ENCODE data around the gene TEDC1. TPM values are rescaled to one million over a fixed set of nuclear protein-coding genes. Genes with fewer than 3 reads are reported as not detected.

Gene TEDC1
- total RNA-seq, 4 donors from 2014 or later: 0.97 to 4.2 (median 2.2) TPM

DNA sequence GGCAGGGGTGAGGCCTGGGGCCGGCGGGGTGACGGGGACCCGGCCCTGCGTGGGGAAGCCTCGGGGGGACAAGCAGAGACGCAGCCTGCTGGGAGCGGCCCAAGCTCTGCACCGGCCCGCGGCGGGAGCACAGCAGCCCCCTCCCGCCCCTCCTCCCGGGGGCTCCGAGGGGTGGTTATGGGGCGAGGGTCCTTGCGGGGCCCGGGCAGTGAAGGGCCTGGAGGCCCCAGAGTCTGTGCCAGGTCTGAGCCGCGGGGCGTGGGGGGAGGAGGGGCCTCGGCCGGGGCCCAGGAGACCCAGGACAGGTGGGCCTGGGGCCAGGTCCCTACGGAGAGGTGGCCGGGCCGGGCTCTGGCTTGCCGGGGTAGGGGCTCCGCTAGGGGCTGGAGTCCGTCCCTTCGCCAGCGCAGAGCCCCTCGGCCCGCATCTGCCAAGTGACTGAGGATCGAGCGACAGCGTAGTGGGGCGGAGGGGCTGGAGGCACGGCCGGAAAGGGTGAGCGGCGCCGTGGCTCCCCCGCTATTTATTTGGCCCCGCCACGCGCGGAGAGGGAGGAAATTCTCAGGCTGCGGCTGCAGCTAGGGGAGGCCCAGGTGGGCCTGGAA, 35.8 kb downstream of the TEDC1 start:
- in situ Hi-C loops (cut with MboI; ENCODE audit: low sequenced_read_pairs in 4 of 4) (no loop called here), intact Hi-C loops (cut with DNase I; ENCODE audit: low total_unique reads) (no loop called here)
- no peak overlapping the region for H3K27ac ChIP-seq
- H3K4me1 ChIP-seq: peaks cover 11 to 24% of the 10 kb centered on the region in 2 donors
- no peak for ATAC-seq
- peak overlapping the region; percentile 54 to 86 (median 67) for H3K4me3 ChIP-seq
- H3K9me3 ChIP-seq: no peaks in the 10 kb centered on the region
- H3K36me3 ChIP-seq: no peaks in the 10 kb centered on the region
- no peak for TF ChIP-seq POLR2A (IDR thresholded peaks at IDR 0.05)
- TF ChIP-seq, protein P1, sequence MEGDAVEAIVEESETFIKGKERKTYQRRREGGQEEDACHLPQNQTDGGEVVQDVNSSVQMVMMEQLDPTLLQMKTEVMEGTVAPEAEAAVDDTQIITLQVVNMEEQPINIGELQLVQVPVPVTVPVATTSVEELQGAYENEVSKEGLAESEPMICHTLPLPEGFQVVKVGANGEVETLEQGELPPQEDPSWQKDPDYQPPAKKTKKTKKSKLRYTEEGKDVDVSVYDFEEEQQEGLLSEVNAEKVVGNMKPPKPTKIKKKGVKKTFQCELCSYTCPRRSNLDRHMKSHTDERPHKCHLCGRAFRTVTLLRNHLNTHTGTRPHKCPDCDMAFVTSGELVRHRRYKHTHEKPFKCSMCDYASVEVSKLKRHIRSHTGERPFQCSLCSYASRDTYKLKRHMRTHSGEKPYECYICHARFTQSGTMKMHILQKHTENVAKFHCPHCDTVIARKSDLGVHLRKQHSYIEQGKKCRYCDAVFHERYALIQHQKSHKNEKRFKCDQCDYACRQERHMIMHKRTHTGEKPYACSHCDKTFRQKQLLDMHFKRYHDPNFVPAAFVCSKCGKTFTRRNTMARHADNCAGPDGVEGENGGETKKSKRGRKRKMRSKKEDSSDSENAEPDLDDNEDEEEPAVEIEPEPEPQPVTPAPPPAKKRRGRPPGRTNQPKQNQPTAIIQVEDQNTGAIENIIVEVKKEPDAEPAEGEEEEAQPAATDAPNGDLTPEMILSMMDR (IDR thresholded peaks at IDR 0.05 in 4 of 5, conservative IDR thresholded peaks at IDR 0.05 in 1 of 5): no peak
- H3K27me3 ChIP-seq: peaks cover 24 to 37% (median 36%) of the 10 kb centered on the region in 3 donors
- DNase-seq: no peak

DNA sequence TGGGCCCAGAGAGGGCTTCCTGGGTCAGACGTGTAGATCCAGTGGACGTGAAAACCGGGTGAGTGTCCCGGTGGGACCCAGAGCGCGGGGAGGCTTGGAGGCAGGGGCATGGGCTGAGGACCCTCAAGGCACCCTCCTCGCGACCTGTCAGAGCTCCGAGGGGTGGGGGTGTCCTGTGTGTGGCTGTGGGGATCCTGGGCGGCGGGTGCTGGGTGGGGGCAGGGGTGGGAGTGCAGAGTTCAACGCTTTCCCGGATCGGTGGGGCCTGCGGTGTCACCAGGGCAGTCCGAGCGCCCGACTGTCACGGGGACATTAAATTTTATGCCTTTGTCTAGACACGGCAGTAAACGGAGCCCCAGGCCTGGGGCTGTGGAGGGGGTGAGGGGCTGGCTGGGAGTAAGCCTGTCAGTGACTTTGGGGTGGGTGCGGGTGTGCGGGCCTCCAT, 36.4 kb downstream of the TEDC1 start:
- peaks cover 24 to 37% (median 32%) of the 10 kb centered on the region in 3 donors for H3K27me3 ChIP-seq
- no peak overlapping the region for H3K27ac ChIP-seq
- TF ChIP-seq, protein P1 (IDR thresholded peaks at IDR 0.05 in 4 of 5, conservative IDR thresholded peaks at IDR 0.05 in 1 of 5): no peak
- no peak for TF ChIP-seq POLR2A (IDR thresholded peaks at IDR 0.05)
- peaks cover 11 to 24% of the 10 kb centered on the region in 2 donors for H3K4me1 ChIP-seq
- DNase-seq (no peak), ATAC-seq (no peak)
- H3K4me3 ChIP-seq: peak overlapping the region; percentile 61 to 86 (median 68)
- intact Hi-C loops (cut with DNase I; ENCODE audit: low total_unique reads) (no loop called here), in situ Hi-C loops (cut with MboI; ENCODE audit: low sequenced_read_pairs in 4 of 4) (no loop called here)
- no peaks in the 10 kb centered on the region for H3K36me3 ChIP-seq
- H3K9me3 ChIP-seq: no peaks in the 10 kb centered on the region

DNA sequence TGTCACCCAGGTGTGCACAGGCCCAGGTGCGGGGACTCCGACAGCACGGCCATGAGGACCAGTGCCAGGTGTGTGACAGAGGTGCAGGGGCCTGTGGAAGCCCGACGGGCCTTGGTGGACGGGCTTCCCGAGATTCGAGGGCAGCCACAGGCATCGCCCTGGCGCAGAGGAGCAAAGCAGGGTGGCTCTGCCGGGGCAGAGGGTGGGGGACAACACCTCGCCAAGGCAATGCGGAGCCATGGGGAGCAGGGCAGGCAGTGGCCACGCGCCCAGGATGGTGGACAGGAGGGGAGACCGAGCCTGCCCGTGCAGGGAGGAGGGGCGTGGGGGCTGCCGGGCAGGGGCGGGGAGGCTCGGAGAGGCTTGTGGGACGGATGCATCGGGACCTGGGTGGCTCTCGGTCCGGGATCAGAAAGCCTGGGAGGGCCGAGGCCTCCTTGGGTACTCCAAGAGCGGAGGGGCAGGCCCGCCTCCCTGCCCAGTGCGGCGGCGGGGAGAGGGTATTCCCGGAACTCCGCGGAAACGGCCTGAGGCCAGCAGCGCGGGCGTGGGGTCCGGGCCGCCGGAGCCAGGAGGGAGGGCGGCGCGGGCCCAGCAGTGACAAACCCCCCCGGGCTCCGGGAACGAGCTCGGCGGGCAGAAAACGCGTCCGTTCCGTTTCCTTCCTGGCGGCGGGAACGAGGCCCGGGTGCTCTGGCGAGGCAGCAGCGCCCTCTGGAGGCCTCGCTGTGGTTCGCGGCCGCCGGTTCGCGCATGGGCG, 37.0 kb downstream of the TEDC1 start:
- H3K27ac ChIP-seq: peak overlapping the region in 1 of 4 donors; percentile 12
- intact Hi-C loops (cut with DNase I; ENCODE audit: low total_unique reads) (loop anchor here (1.0 kb wide), 3 partner anchors 48 to 157 kb away; no protein-coding TSS in a partner anchor), in situ Hi-C loops (cut with MboI; ENCODE audit: low sequenced_read_pairs in 4 of 4) (no loop called here)
- peak overlapping the region; percentile 61 to 86 (median 68) for H3K4me3 ChIP-seq
- peaks cover 11 to 24% of the 10 kb centered on the region in 2 donors for H3K4me1 ChIP-seq
- H3K27me3 ChIP-seq: peaks cover 24 to 37% (median 32%) of the 10 kb centered on the region in 3 donors
- no peaks in the 10 kb centered on the region for H3K36me3 ChIP-seq
- DNase-seq: peak; percentile 26 to 49
- TF ChIP-seq, protein P1 (IDR thresholded peaks at IDR 0.05 in 4 of 5, conservative IDR thresholded peaks at IDR 0.05 in 1 of 5): peak; percentile 62 to 92 (median 80)
- no peak for TF ChIP-seq POLR2A (IDR thresholded peaks at IDR 0.05)
- peak; percentile 74 to 88 for ATAC-seq
- no peaks in the 10 kb centered on the region for H3K9me3 ChIP-seq

DNA sequence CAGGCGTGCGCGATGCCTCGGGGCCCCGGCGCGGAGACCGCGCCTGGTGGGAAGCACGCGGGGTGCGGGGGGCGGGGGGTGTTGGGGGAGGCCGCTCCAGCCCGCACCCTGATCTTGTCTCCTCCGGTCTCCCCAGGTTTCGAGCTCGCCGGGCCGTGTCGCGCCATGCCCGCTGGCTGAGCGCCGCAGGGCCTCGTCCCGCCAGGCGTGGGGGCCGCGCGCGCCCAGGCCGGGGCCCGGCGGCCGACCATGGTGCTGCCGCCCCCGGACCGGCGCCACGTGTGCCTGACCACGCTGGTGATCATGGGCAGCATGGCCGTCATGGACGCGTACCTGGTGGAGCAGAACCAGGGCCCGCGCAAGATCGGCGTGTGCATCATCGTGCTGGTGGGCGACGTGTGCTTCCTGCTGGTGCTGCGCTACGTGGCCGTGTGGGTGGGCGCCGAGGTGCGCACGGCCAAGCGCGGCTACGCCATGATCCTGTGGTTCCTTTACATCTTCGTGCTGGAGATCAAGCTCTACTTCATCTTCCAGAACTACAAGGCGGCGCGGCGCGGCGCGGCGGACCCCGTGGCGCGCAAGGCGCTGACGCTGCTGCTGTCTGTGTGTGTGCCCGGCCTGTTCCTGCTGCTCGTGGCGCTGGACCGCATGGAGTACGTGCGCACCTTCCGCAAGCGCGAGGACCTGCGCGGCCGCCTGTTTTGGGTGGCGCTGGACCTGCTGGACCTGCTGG, 37.7 kb downstream of the TEDC1 start:
- in situ Hi-C loops (cut with MboI; ENCODE audit: low sequenced_read_pairs in 4 of 4): no loop called here
- TF ChIP-seq, protein P1 (IDR thresholded peaks at IDR 0.05 in 4 of 5, conservative IDR thresholded peaks at IDR 0.05 in 1 of 5): no peak
- no peak for TF ChIP-seq POLR2A (IDR thresholded peaks at IDR 0.05)
- H3K27ac ChIP-seq: no peak overlapping the region
- H3K36me3 ChIP-seq: no peaks in the 10 kb centered on the region
- peak overlapping the region; percentile 61 to 86 (median 68) for H3K4me3 ChIP-seq
- H3K4me1 ChIP-seq: peaks cover 11 to 24% of the 10 kb centered on the region in 2 donors
- ATAC-seq (no peak), DNase-seq (no peak)
- intact Hi-C loops (cut with DNase I; ENCODE audit: low total_unique reads): loop anchor here (1.0 kb wide), 3 partner anchors 48 to 157 kb away; no protein-coding TSS in a partner anchor
- H3K27me3 ChIP-seq: peaks cover 24 to 34% (median 32%) of the 10 kb centered on the region in 3 donors
- H3K9me3 ChIP-seq: no peaks in the 10 kb centered on the region

Measured in gastrocnemius medialis (tissue), 4 donors.